Glutamatergic neuron (in vitro differentiated cells): ENCODE measurements around the gene AXIN2. TPM values are rescaled to one million over a fixed set of nuclear protein-coding genes. Genes with fewer than 3 reads are reported as not detected.

Source experiments
- DNase-seq: peaks from one replicate; pipeline ENCODE4 v3.0.0; 2022
- H3K27ac Mint-ChIP-seq: one replicate; pipeline ENCODE4 v1.8.0; 2020; ENCODE audit warnings: mild to moderate bottlenecking, mixed read lengths, inconsistent platforms; ENCODE audit not compliant: unreplicated experiment
- H3K27me3 Mint-ChIP-seq: one replicate; pipeline ENCODE4 v1.8.0; 2020; ENCODE audit warnings: mild to moderate bottlenecking, moderate library complexity, mixed read lengths, inconsistent platforms; ENCODE audit not compliant: unreplicated experiment
- H3K36me3 Mint-ChIP-seq: one replicate; pipeline ENCODE4 v1.8.0; 2020; ENCODE audit warnings: mild to moderate bottlenecking, mixed read lengths, inconsistent platforms; ENCODE audit not compliant: unreplicated experiment
- H3K4me1 Mint-ChIP-seq: one replicate; pipeline ENCODE4 v1.8.0; 2020; ENCODE audit warnings: mild to moderate bottlenecking, low read depth, mixed read lengths, inconsistent platforms; ENCODE audit not compliant: unreplicated experiment
- H3K4me3 Mint-ChIP-seq: one replicate; pipeline ENCODE4 v1.8.0; 2020; ENCODE audit warnings: mild to moderate bottlenecking, mixed read lengths, inconsistent platforms; ENCODE audit not compliant: unreplicated experiment
- H3K9me3 Mint-ChIP-seq: one replicate; pipeline ENCODE4 v1.8.0; 2020; ENCODE audit warnings: mild to moderate bottlenecking, moderate library complexity, mixed read lengths, inconsistent platforms; ENCODE audit not compliant: unreplicated experiment
- total RNA-seq: library from RNA; stranded (reverse); fragmentation: NEBNext Ultra II Directional; extraction: Animal tissue kit (Norgen Biotek cat#: 25700); gene quantifications from one replicate; pipeline ENCODE4 v1.2.1, GENCODE V29; 2021; ENCODE audit not compliant: unreplicated experiment
- TF ChIP-seq, protein P1 (sequence below): fragments of 200-600 bp; sonication (generic); IDR thresholded peaks from one replicate; pipeline ENCODE4 v1.5.0; 2021; ENCODE audit not compliant: partially characterized antibody, unreplicated experiment

AXIN2 gene
- total RNA-seq, 1 donor from 2014 or later = 26.5 TPM

DNA sequence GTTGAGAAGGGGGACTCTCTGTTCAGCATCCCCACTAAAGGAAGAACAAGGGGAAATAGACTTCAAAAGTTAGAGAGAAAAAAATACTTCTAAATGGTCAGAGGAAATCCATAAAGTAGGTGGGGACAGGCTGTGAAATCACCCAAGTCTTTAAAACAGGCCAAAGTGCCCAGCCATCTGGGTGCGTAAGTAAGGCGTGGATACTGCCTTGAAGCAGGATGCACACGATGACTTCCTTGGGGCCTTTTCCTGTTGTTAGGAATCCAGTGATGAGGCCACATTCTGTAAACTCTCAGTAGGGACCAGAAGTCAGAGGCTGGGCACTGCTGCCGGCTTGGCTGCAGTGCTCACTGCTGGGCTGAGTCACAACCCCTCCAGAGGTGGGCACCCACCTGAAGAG lies 9.2 kb downstream of the AXIN2 start:
- Mint-ChIP-seq H3K9me3 (peaks cover 5% of the 10 kb centered on the region), H3K36me3 (peaks cover 10% of the 10 kb centered on the region), H3K27me3 (peaks cover 6% of the 10 kb centered on the region), H3K27ac (peak overlapping the region; percentile 9), H3K4me3 (no peak overlapping the region), H3K4me1 (peaks cover 27% of the 10 kb centered on the region)
- TF ChIP-seq, protein P1, sequence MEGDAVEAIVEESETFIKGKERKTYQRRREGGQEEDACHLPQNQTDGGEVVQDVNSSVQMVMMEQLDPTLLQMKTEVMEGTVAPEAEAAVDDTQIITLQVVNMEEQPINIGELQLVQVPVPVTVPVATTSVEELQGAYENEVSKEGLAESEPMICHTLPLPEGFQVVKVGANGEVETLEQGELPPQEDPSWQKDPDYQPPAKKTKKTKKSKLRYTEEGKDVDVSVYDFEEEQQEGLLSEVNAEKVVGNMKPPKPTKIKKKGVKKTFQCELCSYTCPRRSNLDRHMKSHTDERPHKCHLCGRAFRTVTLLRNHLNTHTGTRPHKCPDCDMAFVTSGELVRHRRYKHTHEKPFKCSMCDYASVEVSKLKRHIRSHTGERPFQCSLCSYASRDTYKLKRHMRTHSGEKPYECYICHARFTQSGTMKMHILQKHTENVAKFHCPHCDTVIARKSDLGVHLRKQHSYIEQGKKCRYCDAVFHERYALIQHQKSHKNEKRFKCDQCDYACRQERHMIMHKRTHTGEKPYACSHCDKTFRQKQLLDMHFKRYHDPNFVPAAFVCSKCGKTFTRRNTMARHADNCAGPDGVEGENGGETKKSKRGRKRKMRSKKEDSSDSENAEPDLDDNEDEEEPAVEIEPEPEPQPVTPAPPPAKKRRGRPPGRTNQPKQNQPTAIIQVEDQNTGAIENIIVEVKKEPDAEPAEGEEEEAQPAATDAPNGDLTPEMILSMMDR = no peak
- no peak for DNase-seq

DNA sequence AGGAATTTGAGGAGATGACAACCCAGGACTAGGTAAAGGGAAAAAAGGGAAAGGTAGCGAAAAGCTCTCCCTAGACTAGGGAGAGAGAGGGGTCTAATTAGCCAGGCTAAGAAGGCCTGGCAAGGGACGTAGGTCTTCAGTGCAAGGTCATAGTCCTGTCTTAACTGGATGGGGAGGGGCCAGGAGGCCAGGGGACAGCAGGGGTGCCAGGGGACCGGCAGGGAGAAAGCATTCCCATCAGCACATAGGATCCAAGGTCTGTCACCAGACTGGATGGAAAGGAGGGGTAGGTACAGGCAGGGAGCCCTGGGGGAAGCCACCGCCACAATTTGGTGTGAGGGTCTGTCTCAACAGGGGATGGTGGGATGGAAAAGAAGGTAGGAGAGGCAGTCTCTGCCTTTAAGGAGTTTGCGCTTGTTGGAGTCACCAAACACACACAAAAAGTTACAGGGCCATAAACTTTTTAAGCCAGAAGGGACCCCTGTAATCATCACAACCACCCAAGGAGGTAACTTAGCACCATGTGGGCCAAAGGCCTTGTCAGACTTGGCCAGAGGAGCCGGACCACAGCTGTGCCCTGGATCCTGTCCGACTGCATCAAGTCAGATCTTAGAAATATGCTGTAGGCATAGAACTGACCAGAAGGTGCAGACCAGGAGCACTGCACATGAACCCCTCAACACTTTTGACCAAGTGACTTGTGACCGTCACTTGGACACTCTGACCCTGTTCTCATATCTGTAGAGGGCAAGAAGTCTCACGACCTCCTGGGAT lies 10.0 kb downstream of the AXIN2 start:
- peaks cover 28% of the 10 kb centered on the region for H3K4me1 Mint-ChIP-seq
- H3K27me3 Mint-ChIP-seq = peaks cover 6% of the 10 kb centered on the region
- TF ChIP-seq, protein P1 = no peak
- peaks cover 5% of the 10 kb centered on the region for H3K9me3 Mint-ChIP-seq
- no peak for DNase-seq
- H3K36me3 Mint-ChIP-seq = peaks cover 10% of the 10 kb centered on the region
- peak overlapping the region; percentile 56 for H3K27ac Mint-ChIP-seq
- H3K4me3 Mint-ChIP-seq = peak overlapping the region; percentile 73

DNA sequence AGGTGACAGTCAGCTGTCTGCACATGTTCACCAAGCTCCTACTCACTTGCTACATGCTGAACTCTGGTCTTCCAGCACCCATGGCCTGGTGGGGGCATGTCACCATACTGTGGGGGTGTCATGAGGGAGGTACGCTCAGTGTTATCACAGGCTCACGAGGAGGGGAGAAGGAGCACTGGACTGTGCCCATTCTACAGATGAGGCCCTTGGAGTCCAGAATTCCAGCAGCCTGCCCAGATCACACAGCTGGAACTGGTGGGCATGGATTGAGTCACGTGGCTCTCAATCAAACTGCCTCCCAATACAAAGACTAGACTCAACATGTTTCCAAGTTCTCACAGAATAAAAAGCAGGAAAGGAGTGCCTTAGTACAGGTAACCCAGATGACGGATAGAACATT lies 10.7 kb downstream of the AXIN2 start:
- peaks cover 5% of the 10 kb centered on the region for H3K9me3 Mint-ChIP-seq
- peaks cover 10% of the 10 kb centered on the region for H3K36me3 Mint-ChIP-seq
- peaks cover 32% of the 10 kb centered on the region for H3K4me1 Mint-ChIP-seq
- no peak for DNase-seq
- peak overlapping the region; percentile 73 for H3K4me3 Mint-ChIP-seq
- H3K27me3 Mint-ChIP-seq = peaks cover 6% of the 10 kb centered on the region
- H3K27ac Mint-ChIP-seq = peak overlapping the region; percentile 56
- TF ChIP-seq, protein P1 = no peak

DNA sequence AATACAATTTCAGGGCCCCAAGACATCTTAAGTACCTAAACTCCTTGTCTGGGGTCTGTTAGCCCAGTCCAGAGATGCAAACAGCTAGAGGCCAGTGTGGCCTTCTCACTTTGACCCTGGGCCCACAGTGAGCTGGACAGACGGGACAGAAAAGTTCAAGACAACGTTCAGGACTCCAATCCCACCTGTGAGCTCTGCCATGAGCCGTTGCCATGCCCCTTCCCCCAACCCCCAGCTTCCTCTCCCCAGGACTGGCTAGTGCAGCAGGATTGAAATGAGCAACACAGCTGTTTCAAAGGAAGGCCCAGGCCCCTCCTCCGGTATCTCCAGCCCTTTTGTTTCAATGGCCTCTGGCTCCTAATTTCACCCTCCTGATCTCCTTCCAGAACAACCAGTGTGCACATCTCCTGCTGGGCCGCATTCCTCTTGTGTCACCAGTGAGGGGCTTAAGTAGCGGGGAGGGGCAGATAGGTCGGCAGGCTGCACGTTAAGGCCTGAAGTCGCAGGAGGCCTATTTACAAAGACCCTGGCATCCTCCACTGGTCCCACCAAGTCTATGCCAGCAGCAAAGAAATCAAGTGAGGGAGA lies 11.3 kb downstream of the AXIN2 start:
- TF ChIP-seq, protein P1 = no peak
- Mint-ChIP-seq H3K36me3 (peaks cover 10% of the 10 kb centered on the region), H3K4me1 (peaks cover 33% of the 10 kb centered on the region), H3K27me3 (peaks cover 6% of the 10 kb centered on the region), H3K9me3 (peaks cover 5% of the 10 kb centered on the region), H3K27ac (peak overlapping the region; percentile 63), H3K4me3 (no peak overlapping the region)
- no peak for DNase-seq
